G401.6 (cell line): ENCODE results near the gene PTPN1.

Experiments used
- FAIRE-seq: peaks from 2 replicates; lab custom pipeline; 2012; peaks lifted over from hg19 to GRCh38; lab: Jason Lieb, UNC

PTPN1 gene

DNA sequence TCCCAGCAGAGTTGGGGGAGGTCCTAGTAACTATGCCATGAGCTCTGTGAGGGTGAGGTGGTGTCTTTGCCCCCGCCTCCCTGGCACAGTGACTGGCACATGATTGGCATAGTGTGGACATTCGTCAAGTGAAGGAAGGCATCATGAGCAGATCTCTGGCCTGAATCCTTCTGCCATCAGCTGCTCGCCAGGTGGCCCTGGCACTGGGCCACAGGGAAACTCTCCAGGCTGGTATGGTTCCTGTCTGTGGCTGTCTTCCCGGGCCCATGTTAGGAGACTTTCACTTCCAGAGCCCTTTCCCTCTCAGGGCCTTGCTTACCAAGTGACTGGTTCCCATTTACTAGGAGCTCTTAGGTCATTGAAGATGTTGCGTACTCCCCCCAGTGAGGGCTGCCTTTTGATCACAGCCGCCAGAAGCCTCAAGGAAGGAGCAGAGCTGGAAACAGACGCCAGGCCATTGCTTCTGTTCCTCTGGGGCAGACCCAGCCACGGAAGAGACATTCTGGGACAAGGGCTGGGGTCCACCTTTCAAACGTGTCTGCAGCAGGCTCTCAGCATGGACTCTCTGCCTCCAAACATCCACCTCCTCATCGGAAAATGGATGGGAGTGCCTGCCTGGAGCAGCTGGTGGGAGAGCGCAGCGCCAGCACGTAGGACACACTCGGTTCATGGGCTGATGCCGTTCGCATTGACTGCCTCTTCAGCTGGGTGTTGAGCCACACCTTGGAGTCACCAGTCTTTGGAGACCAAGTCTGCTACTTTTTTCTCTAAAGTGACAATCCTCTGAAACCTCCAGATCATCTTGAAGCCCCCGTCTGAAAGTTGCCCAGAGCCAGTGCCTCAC lies 67.2 kb downstream of the PTPN1 start:
- no peak for FAIRE-seq

DNA sequence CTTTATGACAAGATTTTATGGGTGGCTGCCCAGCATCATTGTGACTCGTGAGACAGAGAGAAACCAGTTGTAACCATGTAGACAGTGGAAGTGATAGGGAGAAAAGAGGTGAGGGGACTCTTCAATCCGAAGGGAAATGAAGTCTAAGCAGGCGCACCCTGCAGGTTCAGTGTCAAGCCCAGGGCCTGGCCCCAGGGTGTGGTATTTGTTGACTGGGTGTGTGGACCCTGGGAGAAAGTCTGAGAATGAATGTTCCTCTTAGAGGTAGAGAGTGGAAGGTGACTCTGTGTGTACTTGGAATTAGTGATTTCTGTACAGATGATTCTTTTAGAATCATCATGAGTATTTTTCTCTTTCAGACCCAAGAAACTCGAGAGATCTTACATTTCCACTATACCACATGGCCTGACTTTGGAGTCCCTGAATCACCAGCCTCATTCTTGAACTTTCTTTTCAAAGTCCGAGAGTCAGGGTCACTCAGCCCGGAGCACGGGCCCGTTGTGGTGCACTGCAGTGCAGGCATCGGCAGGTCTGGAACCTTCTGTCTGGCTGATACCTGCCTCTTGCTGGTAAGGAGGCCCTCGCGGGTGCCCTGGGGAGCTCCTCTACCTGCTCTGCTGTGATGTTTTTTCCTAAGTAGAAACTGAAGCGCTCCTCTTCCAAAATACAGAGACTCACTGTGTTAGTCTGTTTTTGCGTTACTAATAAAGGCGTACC lies 68.0 kb downstream of the PTPN1 start:
- no peak for FAIRE-seq

DNA sequence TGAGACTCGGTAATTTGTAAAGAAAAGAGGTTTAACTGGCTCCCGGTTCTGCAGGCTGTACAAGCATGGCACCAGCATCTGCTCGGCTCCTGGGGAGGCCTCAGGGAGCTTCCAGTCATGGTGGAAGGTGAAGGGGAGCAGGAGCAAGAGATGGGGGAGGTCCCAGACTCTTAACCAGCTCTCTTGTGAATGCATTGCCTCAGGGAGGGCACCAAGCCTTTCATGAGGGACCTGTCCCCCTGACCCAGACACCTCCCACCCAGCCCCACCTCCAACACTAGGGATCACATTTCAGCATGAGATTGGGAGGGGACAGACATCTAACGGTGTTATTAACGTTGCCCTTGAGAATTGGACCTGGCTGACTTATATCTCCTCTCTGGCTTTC lies 68.6 kb downstream of the PTPN1 start:
- no peak for FAIRE-seq

DNA sequence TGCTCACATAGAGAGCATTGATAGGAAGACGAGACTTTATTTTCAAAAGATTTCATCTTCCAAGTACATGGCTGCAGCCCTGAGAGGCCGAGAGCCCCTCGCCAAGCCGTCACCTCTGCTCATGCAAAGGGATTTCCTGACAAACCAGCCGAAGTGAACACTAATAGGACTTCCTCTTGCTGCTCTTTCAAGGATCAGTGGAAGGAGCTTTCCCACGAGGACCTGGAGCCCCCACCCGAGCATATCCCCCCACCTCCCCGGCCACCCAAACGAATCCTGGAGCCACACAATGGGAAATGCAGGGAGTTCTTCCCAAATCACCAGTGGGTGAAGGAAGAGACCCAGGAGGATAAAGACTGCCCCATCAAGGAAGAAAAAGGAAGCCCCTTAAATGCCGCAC lies 69.3 kb downstream of the PTPN1 start:
- FAIRE-seq: no peak

DNA sequence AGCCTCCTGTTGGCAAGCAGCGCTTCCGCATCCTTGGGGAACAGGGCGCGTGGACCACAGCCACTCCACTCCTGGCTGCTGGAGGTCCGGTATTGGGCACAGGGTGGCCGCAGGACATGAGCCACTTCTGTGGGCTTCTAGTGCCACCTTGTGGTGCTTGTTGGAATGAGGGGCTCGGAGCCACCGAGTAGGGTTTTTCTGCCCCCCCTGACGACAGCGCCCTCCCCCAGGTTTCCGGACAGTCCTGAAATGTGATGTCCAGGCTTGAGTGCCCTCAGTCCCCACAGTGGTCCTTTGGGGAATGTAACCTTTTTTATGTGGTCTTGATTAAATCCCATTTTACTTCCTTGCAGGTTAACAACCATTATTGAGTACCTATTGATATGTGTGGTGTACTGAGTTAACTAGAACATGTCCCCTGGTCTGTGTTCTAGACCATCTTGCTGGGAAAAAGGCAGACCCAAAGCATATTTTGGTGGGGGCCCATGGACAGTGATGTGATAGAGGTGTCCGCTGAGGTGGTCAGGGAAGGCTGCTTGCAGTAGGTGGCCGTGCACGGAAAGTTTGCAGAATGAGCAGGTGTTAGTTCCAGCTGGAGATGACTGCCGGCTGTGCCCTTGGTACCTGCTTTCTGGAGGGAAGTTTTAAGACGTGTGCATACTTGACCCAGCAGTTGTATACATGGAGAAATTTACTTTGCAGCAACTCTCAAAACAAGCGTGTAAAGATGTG lies 70.0 kb downstream of the PTPN1 start:
- no peak for FAIRE-seq

DNA sequence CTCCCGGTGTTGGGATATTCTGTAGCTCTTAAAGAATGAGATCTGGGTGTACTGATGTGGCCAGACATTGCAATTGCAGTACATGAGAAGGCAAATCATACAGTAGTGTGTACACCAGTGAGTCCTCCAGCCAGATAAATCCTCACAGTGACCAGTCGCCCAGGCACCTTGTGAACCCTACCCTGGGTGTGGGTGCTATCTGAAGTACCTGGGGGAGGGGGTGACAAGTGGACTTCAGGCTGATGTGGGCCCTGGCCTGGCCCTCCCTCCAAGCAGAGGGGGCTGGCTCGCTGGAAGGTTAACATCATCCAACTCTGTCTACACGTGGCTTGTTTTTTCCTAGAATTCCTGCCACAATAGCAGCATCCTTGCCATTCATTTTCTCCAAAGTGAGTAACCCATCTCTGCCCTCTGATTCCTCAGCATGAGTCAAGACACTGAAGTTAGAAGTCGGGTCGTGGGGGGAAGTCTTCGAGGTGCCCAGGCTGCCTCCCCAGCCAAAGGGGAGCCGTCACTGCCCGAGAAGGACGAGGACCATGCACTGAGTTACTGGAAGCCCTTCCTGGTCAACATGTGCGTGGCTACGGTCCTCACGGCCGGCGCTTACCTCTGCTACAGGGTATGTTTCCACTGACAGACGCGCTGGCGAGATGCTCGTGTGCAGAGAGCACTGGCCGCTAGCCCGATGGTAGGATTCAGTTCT lies 70.8 kb downstream of the PTPN1 start:
- FAIRE-seq: no peak

DNA sequence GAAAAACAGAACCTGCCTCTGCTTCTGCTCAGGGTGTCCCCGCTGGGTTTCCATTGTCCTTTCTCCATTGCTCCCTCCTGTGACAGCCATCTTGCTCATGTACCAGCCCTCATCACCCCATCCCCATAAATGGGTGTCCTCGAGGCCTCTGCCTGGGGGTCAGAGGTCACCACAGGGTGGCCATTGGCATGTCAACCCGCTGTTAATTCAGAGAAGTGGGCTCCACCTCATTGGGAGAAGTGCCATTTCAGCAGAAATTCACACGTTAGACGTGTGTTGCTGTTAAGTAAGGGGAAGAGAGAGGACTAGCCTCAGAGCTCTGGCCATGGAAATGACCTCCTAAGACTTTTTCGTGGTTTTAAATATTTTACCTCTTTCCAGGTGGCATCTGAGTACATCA lies 71.9 kb downstream of the PTPN1 start:
- FAIRE-seq: no peak

DNA sequence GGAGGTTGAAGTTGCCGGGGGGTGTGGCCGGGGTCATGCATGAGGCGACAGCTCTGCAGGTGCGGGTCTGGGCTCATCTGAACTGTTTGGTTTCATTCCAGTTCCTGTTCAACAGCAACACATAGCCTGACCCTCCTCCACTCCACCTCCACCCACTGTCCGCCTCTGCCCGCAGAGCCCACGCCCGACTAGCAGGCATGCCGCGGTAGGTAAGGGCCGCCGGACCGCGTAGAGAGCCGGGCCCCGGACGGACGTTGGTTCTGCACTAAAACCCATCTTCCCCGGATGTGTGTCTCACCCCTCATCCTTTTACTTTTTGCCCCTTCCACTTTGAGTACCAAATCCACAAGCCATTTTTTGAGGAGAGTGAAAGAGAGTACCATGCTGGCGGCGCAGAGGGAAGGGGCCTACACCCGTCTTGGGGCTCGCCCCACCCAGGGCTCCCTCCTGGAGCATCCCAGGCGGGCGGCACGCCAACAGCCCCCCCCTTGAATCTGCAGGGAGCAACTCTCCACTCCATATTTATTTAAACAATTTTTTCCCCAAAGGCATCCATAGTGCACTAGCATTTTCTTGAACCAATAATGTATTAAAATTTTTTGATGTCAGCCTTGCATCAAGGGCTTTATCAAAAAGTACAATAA lies 72.5 kb downstream of the PTPN1 start:
- no peak for FAIRE-seq

DNA sequence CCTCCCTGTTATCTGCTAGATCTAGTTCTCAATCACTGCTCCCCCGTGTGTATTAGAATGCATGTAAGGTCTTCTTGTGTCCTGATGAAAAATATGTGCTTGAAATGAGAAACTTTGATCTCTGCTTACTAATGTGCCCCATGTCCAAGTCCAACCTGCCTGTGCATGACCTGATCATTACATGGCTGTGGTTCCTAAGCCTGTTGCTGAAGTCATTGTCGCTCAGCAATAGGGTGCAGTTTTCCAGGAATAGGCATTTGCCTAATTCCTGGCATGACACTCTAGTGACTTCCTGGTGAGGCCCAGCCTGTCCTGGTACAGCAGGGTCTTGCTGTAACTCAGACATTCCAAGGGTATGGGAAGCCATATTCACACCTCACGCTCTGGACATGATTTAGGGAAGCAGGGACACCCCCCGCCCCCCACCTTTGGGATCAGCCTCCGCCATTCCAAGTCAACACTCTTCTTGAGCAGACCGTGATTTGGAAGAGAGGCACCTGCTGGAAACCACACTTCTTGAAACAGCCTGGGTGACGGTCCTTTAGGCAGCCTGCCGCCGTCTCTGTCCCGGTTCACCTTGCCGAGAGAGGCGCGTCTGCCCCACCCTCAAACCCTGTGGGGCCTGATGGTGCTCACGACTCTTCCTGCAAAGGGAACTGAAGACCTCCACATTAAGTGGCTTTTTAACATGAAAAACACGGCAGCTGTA lies 73.4 kb downstream of the PTPN1 start:
- no peak for FAIRE-seq

DNA sequence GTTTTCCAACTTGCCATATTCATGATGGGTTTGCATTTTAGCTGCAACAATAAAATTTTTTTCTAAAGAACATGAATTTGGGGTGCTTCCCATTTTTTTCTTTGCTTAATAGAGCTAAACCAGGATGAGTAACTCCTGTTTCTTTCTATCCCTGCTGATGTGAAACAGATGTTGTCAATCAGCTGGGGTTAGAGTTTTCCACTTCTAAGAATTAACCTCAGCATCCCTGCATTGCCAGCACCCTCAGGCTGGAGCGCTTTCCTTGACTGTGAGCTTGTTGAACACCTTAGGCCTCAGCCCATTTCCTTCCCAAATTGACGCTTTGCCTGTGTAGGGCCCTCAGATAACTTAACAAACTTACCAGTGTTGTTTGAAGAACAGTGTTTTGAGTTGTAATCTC lies 74.5 kb downstream of the PTPN1 start:
- no peak for FAIRE-seq

DNA sequence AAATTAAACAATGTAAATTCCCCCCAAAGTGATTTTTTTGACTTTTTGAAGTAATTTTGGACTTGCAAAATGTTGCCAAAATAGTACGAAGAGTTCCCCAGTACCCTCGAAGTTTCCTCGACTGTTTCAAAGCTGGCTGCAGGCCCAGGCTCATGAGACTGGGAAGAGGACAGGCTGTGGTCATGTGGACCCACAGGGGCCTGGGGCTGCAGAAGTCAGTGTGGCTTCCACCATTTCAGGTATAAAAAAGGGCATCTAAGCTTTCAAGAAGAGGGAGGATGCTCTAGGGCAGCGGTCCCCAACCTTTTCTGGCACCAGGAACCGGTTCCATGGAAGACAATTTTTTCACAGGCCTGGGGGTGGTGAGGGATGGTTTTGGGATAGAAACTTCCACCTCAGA lies 75.0 kb downstream of the PTPN1 start:
- FAIRE-seq: no peak

DNA sequence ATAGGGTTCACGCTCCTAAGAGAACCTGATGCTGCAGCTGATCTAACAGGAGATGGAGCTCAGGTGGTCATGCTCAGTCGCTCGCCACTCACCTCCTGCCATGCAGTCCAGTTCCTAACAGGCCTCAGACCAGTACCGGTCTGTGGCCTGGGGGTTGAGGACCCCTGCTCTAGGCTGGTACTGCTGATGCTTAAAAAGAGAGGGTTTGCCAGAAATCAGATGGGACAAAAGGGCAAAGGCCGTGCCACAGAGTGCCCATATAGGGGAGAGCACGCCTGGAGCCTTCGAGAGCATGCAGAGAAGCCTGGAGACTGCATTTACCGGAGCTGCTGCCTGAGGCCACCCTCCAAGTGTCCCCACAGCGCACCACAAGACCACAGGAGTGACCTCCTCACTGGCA lies 75.5 kb downstream of the PTPN1 start:
- no peak for FAIRE-seq

DNA sequence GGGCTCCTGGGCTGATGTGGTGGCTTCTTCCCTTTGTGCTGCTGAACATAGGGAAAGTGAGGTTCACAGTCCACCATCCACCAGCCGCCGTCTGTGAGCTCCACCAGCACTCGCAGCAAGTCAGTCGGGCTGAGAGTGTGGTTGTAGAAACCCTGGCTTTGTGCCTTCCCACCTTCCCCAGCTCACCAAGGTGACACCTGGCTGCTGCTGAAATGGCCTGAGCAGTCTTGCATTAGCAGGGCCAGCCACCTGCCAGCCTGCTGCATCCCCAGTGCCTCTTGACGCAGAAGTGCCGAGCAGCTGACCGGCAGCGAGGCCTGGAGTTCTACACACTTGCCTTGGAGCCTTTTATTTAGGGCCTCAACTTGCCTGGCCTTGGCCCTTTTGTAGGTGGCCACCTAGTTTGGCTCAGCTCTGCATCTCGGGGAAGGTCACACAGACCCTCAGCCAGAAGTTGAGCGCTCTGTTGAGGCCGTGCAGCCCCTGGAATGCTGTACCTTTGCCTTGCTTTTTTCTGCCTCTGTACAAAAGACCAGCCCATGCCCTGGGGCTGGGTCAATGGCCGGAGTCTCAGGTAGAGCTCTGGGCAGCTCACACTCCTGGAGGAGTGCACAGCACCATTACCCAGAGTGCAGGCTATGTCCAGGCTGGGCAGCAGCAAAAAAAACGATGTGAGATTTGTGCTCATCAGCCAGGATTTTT lies 76.5 kb downstream of the PTPN1 start:
- no peak for FAIRE-seq

DNA sequence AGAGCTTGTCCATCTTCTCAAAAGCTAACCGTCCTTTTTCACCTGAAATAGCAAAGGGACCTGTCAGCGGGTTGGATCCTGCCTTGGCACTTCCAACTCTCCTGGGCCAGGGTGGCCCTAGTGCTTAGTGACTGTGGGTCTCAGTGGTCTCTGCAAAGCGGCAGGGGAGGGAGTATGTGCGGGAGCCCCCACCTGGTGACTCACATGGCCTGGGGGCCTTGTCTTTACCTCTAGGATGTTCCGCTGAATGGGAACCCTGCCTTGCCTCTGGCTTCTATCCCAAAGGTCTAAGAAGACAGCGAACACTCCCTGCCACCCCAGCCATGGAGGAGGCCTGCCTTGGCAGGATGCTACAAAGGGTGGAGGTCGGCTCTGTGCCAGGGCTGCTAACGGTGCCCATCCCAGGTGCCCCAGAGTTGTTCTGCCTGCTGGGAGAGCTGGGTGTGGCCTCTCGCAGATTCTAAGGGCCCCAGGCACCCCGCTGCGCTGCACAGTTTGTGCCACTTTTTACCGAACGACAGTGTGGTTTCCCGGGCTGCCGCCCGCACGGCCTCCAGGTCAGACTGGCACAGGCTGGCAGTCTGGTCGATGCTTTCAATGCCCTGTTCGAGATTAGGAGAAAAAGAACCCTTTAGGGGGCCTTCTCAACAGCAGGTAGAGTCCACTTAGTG lies 77.2 kb downstream of the PTPN1 start:
- FAIRE-seq: no peak

DNA sequence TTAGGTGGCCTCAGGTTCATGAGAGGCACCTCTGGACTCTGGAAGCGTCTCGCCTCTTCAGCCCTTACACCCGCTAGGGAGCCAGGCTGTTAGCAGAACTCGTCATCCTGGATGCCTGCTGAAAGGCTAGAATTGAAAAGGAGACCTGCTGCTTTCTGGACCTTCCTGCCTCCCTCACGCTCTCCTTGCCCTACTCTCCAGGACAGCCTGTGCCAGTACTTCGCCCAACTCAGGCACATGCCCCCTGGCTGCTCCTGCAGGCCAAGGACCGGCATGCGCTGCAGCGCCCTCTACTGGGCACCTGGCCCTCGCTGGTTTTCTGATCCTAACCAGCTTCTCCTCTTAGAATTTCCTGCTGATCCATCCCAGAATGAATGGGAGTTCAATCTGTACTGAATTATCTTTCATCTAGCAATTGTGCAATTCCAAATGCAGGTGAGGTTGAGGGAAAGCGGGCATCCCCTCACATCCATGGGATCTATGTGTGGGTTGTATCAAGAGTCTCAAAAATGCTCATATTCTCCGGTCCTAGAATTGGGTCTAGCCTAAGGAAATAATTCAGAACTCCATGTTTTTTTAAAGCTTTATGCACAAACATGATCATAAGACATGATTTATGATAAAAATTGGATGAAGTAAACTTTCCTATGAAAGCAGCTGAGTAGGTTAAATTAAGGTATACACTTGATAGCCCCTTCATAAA lies 78.0 kb downstream of the PTPN1 start:
- FAIRE-seq: no peak

DNA sequence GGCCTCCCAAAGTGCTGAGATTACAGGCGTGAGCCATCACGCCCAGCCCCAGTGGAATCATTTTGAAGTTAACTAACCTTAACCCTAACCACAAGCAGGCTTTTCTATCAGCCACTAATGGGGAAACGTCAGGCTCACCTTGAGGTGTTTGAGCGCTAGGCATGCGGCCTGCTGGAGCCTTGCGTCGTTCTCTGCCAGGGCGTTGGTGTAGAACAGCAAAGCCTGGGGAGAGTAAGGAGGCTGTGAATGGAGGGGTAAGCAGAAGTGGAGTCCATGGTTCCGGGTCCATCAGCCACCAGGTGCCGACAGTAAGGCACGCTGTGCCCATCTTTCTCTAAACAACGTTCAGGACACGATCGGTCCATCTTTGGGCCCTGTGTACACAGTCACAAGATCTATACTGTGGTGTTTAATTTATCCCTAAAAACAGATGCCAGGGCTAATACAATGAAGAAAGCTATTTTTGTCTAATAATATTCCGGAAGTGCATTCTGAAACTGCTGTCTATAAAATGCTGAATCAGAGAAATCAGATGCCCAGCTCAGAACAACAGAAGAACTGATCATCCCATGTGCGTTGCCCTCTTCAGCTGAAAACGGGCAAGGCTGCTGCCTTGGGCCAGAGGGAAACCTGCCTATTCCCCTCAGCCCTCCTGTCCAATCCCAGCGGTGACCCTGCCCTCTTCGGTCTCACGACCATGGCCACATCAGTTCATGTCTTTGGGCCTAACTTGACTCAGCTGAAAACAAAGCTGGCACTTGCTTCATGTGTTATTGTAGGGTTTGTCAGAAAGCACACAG lies 79.6 kb downstream of the PTPN1 start:
- no peak for FAIRE-seq

DNA sequence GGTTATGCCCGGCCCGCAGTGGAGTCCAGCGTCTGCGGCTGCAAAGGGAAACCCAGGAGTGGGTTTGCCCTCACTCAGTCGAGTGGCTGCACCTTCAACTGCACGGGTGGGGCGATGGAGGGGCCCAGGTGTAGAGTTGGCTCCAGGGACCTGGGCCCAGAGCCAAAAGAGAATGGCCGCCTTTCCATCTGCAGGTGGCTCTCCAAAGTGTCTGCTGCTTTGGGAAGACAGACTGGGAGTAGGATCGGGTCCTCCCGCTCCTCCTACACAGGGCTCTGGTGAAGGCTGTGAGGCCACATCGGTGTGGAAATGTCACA lies 80.1 kb downstream of the PTPN1 start:
- no peak for FAIRE-seq

DNA sequence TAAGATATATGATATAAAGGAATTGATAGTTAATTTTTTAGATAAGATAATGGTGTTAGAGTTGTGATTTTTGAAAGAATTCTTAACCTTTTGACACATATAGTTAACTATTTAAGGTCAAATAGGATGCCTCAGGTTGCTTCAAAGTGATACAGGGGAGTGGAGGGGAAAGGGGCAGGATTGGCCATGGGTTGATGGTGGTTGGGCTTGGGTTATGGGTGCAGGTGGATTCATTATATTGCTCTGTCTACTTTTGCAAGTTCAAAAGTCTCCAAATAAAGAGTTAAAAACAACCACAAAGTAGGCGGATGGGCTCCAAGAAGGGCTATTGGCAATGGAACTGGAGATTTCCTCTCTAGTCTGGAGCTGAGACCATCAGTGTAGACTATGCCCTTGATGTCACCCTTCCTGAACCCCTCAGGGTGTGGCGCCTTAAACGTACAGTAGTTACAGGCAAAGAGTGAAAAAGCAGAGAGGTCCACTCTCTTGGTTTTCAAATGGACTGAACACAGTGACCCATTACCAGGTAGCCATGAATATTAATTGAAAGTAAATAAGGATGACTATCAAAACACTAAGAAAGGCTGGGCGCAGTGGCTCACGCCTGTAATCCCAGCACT lies 81.2 kb downstream of the PTPN1 start:
- no peak for FAIRE-seq
